OCI-LY7 (cell line): ENCODE measurements around the gene ACTN2.

ENCODE experiments used
- CTCF ChIP-seq: fragments of 200-600 bp; sonication (generic); conservative IDR thresholded peaks from 2 replicates; pipeline ENCODE4 v1.5.1; 2014; ENCODE audit warnings: mild to moderate bottlenecking, antibody characterized with exemption, low read length, moderate library complexity, mixed read lengths
- EZH2phosphoT487 ChIP-seq: fragments of 200-600 bp; sonication (generic); IDR thresholded peaks from 2 replicates; pipeline ENCODE4 v1.6.1; 2018; ENCODE audit warnings: low read depth, borderline replicate concordance, mild to moderate bottlenecking, mixed run types, antibody characterized with exemption, low read length, moderate library complexity, mixed read lengths

DNA sequence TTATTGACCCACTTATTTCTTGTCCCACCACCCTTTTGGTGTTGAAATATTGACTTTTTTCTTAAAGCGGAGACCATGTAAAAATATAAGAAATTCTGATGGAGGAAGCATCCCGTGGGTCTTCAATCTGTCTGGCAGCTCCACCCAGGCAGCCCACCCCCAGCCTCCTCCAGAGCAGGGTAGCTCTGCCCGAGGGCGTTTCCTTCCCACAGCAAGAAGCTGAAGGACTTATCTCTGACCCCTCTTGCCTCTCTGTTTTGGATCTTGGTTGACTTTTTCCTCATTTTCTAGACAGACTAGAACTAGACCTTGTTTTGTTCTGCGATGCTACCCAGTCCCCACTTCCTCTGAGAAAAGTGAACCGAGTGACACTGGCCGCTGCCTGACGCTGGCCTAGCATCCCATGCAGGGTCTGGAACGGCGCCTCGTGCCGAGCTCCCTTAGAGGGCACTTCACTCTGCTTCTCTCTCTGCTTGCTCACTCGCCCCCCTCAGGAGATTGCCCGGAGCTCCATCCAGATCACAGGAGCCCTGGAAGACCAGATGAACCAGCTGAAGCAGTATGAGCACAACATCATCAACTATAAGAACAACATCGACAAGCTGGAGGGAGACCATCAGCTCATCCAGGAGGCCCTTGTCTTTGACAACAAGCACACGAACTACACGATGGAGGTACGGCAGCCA, 68.4 kb downstream of the ACTN2 start:
- TF ChIP-seq CTCF (no peak), EZH2phosphoT487 (no peak)
